ENCODE data around the gene MPC1.
"Not testable (repeated sequence)": the region's sequence is repeated elsewhere in the genome, so short reads cannot be mapped to it uniquely, and the experiment has no call there.

Gene MPC1

GRCh38 chr6:166360243-166361076, 22.3 kb downstream of the MPC1 start:
- no peaks in the 10 kb centered on the region for H3K27me3 ChIP-seq (ENCODE audit: control insufficient read depth, insufficient read depth, low read length)
- H3K4me3 ChIP-seq (ENCODE audit: low read depth, low read length): no peak overlapping the region
- no peaks in the 10 kb centered on the region for H3K36me3 ChIP-seq (ENCODE audit: control insufficient read depth, insufficient read depth, low read length)
- H3K4me1 ChIP-seq (ENCODE audit: control insufficient read depth, insufficient read depth, low read length): peaks cover 29% of the 10 kb centered on the region
- H3K9ac ChIP-seq (ENCODE audit: low read length): no peak overlapping the region
- H3K9me3 ChIP-seq (ENCODE audit: control insufficient read depth, insufficient read depth, low read depth, low read length): no peaks in the 10 kb centered on the region
- H3K27ac ChIP-seq (ENCODE audit: low read depth, low read length): peak overlapping the region; percentile 11; the same call in 1 of the 2 replicates

GRCh38 chr6:166355552-166355951, 27.2 kb downstream of the MPC1 start:
- no peaks in the 10 kb centered on the region for H3K27me3 ChIP-seq (ENCODE audit: control insufficient read depth, insufficient read depth, low read length)
- H3K9ac ChIP-seq (ENCODE audit: low read length): no peak overlapping the region
- H3K4me1 ChIP-seq (ENCODE audit: control insufficient read depth, insufficient read depth, low read length): peaks cover 12% of the 10 kb centered on the region
- no peak overlapping the region for H3K4me3 ChIP-seq (ENCODE audit: low read depth, low read length)
- no peaks in the 10 kb centered on the region for H3K36me3 ChIP-seq (ENCODE audit: control insufficient read depth, insufficient read depth, low read length)
- H3K9me3 ChIP-seq (ENCODE audit: control insufficient read depth, insufficient read depth, low read depth, low read length): peaks cover 3% of the 10 kb centered on the region; the same call in 1 of the 2 replicates
- no peak overlapping the region for H3K27ac ChIP-seq (ENCODE audit: low read depth, low read length)

GRCh38 chr6:166354965-166355364, 27.8 kb downstream of the MPC1 start:
- Histone ChIP-seq H3K27me3 (ENCODE audit: control insufficient read depth, insufficient read depth, low read length) (no peaks in the 10 kb centered on the region), H3K27ac (ENCODE audit: low read depth, low read length) (no peak overlapping the region), H3K9ac (ENCODE audit: low read length) (no peak overlapping the region), H3K4me3 (ENCODE audit: low read depth, low read length) (no peak overlapping the region), H3K36me3 (ENCODE audit: control insufficient read depth, insufficient read depth, low read length) (no peaks in the 10 kb centered on the region), H3K9me3 (ENCODE audit: control insufficient read depth, insufficient read depth, low read depth, low read length) (peaks cover 7% of the 10 kb centered on the region; the same call in 1 of the 2 replicates), H3K4me1 (ENCODE audit: control insufficient read depth, insufficient read depth, low read length) (peaks cover 7% of the 10 kb centered on the region)

- no peak overlapping the region for H3K27ac ChIP-seq (ENCODE audit: low read depth, low read length)
These were observed 28.6 kb downstream of the MPC1 start for GRCh38 chr6:166354143-166354542.

GRCh38 chr6:166353507-166353906, 29.2 kb downstream of the MPC1 start:
- Histone ChIP-seq H3K9ac (ENCODE audit: low read length) (no peak overlapping the region), H3K36me3 (ENCODE audit: control insufficient read depth, insufficient read depth, low read length) (no peaks in the 10 kb centered on the region), H3K27ac (ENCODE audit: low read depth, low read length) (no peak overlapping the region), H3K27me3 (ENCODE audit: control insufficient read depth, insufficient read depth, low read length) (no peaks in the 10 kb centered on the region), H3K4me3 (ENCODE audit: low read depth, low read length) (no peak overlapping the region), H3K9me3 (ENCODE audit: control insufficient read depth, insufficient read depth, low read depth, low read length) (peaks cover 15% of the 10 kb centered on the region), H3K4me1 (ENCODE audit: control insufficient read depth, insufficient read depth, low read length) (peaks cover 7% of the 10 kb centered on the region)

More at GRCh38 chr6:166354143-166354542, 28.6 kb downstream of the MPC1 start:
- Histone ChIP-seq H3K36me3 (ENCODE audit: control insufficient read depth, insufficient read depth, low read length) (no peaks in the 10 kb centered on the region), H3K4me3 (ENCODE audit: low read depth, low read length) (no peak overlapping the region), H3K9me3 (ENCODE audit: control insufficient read depth, insufficient read depth, low read depth, low read length) (peaks cover 15% of the 10 kb centered on the region), H3K9ac (ENCODE audit: low read length) (no peak overlapping the region), H3K27me3 (ENCODE audit: control insufficient read depth, insufficient read depth, low read length) (no peaks in the 10 kb centered on the region), H3K4me1 (ENCODE audit: control insufficient read depth, insufficient read depth, low read length) (peaks cover 7% of the 10 kb centered on the region)

GRCh38 chr6:166352923-166353322, 29.8 kb downstream of the MPC1 start:
- Histone ChIP-seq H3K9me3 (ENCODE audit: control insufficient read depth, insufficient read depth, low read depth, low read length) (peaks cover 15% of the 10 kb centered on the region), H3K27me3 (ENCODE audit: control insufficient read depth, insufficient read depth, low read length) (no peaks in the 10 kb centered on the region), H3K4me1 (ENCODE audit: control insufficient read depth, insufficient read depth, low read length) (peaks cover 7% of the 10 kb centered on the region), H3K4me3 (ENCODE audit: low read depth, low read length) (no peak overlapping the region), H3K9ac (ENCODE audit: low read length) (no peak overlapping the region), H3K36me3 (ENCODE audit: control insufficient read depth, insufficient read depth, low read length) (no peaks in the 10 kb centered on the region), H3K27ac (ENCODE audit: low read depth, low read length) (no peak overlapping the region)

- no peaks in the 10 kb centered on the region for H3K27me3 ChIP-seq (ENCODE audit: control insufficient read depth, insufficient read depth, low read length)
- no peaks in the 10 kb centered on the region for H3K36me3 ChIP-seq (ENCODE audit: control insufficient read depth, insufficient read depth, low read length)
- peaks cover 15% of the 10 kb centered on the region for H3K9me3 ChIP-seq (ENCODE audit: control insufficient read depth, insufficient read depth, low read depth, low read length)
- no peak overlapping the region for H3K27ac ChIP-seq (ENCODE audit: low read depth, low read length)
- no peak overlapping the region for H3K4me3 ChIP-seq (ENCODE audit: low read depth, low read length)
- H3K9ac ChIP-seq (ENCODE audit: low read length): no peak overlapping the region
- H3K4me1 ChIP-seq (ENCODE audit: control insufficient read depth, insufficient read depth, low read length): peaks cover 7% of the 10 kb centered on the region
These were observed 30.9 kb downstream of the MPC1 start for GRCh38 chr6:166351715-166352285.

- Histone ChIP-seq H3K36me3 (ENCODE audit: control insufficient read depth, insufficient read depth, low read length) (no peaks in the 10 kb centered on the region), H3K9ac (ENCODE audit: low read length) (no peak overlapping the region), H3K9me3 (ENCODE audit: control insufficient read depth, insufficient read depth, low read depth, low read length) (peaks cover 15% of the 10 kb centered on the region), H3K27ac (ENCODE audit: low read depth, low read length) (no peak overlapping the region), H3K4me1 (ENCODE audit: control insufficient read depth, insufficient read depth, low read length) (peaks cover 9% of the 10 kb centered on the region), H3K4me3 (ENCODE audit: low read depth, low read length) (no peak overlapping the region), H3K27me3 (ENCODE audit: control insufficient read depth, insufficient read depth, low read length) (no peaks in the 10 kb centered on the region)
These were observed 34.3 kb downstream of the MPC1 start for GRCh38 chr6:166348305-166348949.

- Histone ChIP-seq H3K4me1 (ENCODE audit: control insufficient read depth, insufficient read depth, low read length) (peaks cover 12% of the 10 kb centered on the region), H3K9me3 (ENCODE audit: control insufficient read depth, insufficient read depth, low read depth, low read length) (peaks cover 15% of the 10 kb centered on the region), H3K9ac (ENCODE audit: low read length) (no peak overlapping the region), H3K27ac (ENCODE audit: low read depth, low read length) (no peak overlapping the region), H3K4me3 (ENCODE audit: low read depth, low read length) (no peak overlapping the region), H3K27me3 (ENCODE audit: control insufficient read depth, insufficient read depth, low read length) (no peaks in the 10 kb centered on the region), H3K36me3 (ENCODE audit: control insufficient read depth, insufficient read depth, low read length) (no peaks in the 10 kb centered on the region)
These were observed 35.8 kb downstream of the MPC1 start for GRCh38 chr6:166346965-166347364.

GRCh38 chr6:166346449-166346848, 36.3 kb downstream of the MPC1 start:
- Histone ChIP-seq H3K4me3 (ENCODE audit: low read depth, low read length) (no peak overlapping the region), H3K9me3 (ENCODE audit: control insufficient read depth, insufficient read depth, low read depth, low read length) (peaks cover 15% of the 10 kb centered on the region), H3K36me3 (ENCODE audit: control insufficient read depth, insufficient read depth, low read length) (no peaks in the 10 kb centered on the region), H3K27me3 (ENCODE audit: control insufficient read depth, insufficient read depth, low read length) (no peaks in the 10 kb centered on the region), H3K27ac (ENCODE audit: low read depth, low read length) (no peak overlapping the region), H3K9ac (ENCODE audit: low read length) (no peak overlapping the region), H3K4me1 (ENCODE audit: control insufficient read depth, insufficient read depth, low read length) (peaks cover 8% of the 10 kb centered on the region; the same call in 1 of the 2 replicates)

GRCh38 chr6:166345672-166346071, 37.1 kb downstream of the MPC1 start:
- not testable (repeated sequence) for H3K27ac ChIP-seq (ENCODE audit: low read depth, low read length); H3K9ac ChIP-seq (ENCODE audit: low read length); H3K36me3 ChIP-seq (ENCODE audit: control insufficient read depth, insufficient read depth, low read length); H3K4me3 ChIP-seq (ENCODE audit: low read depth, low read length); H3K27me3 ChIP-seq (ENCODE audit: control insufficient read depth, insufficient read depth, low read length)
- peaks cover 13% of the 10 kb centered on the region for H3K9me3 ChIP-seq (ENCODE audit: control insufficient read depth, insufficient read depth, low read depth, low read length)
- H3K4me1 ChIP-seq (ENCODE audit: control insufficient read depth, insufficient read depth, low read length): peaks cover 10% of the 10 kb centered on the region; the same call in 1 of the 2 replicates
